HG02970 (cell line): ENCODE measurements around the gene HTR6.
"Not testable (repeated sequence)": the region's sequence is repeated elsewhere in the genome, so short reads cannot be mapped to it uniquely, and the experiment has no call there.

ENCODE experiments used
- ATAC-seq: cut with Tn5 transposase; IDR thresholded peaks from one replicate; pipeline ENCODE4 v1.9.1; 2021; ENCODE audit warnings: mild to moderate bottlenecking, moderate library complexity, moderate number of reproducible peaks; ENCODE audit not compliant: unreplicated experiment, low FRiP score

The HTR6 gene

DNA sequence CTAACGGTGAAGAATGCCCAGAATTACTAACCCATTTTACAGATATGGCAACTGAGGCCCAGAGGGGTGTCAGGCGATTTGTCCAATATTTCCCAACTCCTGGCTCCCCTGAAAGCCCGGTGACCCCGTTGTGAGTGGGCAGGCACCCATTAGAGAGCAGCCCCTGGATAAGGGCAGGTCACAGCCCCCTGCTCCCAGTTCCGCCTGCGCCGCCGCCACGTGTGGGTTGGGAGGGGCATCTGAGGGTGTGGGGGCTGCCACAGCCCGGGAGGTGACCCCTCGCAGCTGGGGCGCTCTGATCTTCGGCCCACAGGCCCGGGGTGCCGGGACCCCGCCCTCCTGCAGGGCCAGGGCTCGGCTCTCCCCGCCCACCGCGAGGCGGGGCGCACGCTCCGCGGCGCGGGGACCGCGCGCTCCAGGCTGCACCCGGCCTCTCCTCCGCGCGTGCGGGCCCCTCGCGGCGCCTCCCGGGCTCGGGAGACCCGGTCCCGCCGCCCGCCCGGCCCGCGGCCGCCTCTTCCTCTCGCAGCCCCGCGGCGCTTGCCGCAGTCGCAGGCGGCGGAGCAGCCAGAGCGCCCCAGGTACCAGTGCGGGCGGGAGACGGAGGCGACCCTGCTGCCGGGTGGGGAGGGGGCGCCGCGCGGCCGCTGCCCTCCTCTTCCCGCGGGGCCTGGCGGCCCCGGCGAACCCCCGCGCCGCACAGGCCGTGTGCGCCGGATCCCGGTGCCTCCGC is at the start of gene HTR6:
Gene HTR6 (plus strand): TSS at position 423 of the 733 bp plus-strand sequence. CDS start 879 bp downstream, outside the sequence.
- no peak for ATAC-seq

- ATAC-seq = no peak
Observed at GRCh38 chr1:19615438-19615837, 49.2 kb upstream of the HTR6 start.

- ATAC-seq = no peak
Observed at GRCh38 chr1:19616489-19616888, 48.2 kb upstream of the HTR6 start.

DNA sequence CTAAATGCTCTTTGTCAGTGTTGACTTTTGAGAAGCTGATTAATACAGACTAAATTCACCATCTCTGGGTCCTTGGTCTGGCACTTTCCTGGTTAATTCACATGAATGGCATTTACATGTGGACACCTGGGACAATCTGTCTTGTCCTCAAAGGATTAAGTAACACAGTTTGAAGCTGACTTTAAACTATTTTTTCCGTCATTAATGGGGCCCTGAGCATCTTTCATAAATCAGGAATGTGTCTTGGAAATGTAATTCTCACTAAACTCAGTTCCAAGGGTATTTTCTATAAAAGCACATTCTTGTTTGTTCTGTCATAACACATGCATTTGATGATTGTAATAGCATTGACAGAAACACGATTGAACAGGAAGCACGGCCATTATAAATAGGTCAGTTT is 47.3 kb upstream of the HTR6 start:
- no peak for ATAC-seq

DNA sequence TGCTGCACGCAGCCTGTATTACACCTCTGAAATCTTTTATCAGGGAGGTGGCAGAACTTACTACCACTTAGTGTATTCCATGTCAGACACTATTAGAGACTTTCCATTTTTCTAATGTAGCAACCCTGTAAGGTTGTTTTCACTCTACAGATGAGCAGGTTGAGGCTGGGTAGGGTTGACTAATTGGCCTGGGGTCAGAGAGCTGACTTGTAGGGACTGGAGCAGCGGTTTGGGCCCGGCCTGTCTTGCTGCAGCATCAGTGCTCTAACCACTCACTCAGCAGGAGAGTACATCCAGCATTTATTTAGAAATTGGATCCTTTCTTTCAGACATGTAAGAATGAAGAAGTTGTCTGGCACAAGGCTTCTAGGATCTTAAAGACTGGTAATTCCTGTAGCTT is 46.2 kb upstream of the HTR6 start:
- no peak for ATAC-seq

DNA sequence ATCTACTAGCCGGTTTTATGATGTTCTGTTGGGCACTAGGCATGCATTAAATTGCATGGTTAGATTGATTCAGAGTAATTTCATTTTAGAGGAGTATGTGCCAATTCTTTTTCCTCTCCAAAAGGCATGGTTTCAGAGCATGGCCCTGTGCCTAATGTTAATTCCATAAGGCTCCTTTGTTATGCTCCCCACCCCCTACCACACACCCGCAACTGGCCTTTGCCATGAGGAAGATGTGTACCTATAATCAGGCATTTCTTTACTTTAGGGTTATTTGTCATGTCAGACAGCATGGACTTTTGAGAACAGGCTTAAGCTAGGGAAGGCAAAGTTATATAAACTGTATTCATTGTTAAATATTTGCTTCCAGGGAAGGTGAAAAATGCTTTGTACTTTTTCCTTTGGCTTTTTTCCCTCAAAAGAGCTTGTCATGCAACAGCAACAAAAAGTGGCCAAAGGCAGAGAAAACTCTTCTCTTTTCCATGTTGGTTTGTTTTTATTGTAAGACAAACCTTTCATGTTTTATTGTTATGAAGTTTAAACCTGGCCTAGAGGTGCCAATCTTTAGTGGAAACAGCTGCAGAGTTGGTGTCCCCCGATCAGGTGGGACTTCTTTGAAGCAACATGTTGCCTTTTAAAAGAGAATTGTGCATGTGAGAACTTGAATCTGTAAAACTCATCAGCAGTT is 44.8 kb upstream of the HTR6 start:
- ATAC-seq = no peak

- no peak for ATAC-seq
Observed at GRCh38 chr1:19620786-19621185, 43.9 kb upstream of the HTR6 start.

DNA sequence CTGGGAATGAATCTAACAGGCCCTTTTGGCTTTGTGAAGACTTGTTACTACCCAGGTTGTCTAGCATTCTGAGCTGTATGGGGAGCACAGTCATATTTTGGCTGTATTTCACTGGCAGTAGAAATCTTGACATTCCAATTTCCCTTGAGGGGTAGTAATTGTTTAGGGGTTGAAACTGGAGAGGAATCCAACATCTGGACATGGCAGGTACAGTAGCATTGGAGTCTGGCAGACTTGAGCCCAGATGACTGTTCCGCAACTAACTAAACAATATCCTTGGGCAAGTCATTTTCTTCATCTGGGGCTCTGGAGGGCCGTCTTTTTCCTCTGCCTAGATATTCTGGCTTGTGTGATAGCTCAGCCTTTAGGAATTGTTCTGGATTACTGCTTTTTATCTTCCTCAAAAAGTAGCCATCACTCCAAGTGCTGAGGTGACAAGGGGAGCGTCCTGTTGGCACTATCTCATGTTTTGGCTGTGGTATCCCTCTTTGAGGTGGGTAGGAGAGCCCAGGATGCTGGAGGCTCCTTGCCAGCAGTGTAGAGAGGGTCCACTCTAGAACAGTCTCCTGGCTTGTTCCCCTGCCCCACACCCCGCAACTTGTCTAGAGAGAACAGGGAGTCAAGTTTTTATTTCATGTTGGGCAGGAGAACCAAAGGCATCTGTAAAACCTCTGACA is 43.3 kb upstream of the HTR6 start:
- no peak for ATAC-seq

GRCh38 chr1:19622204-19622603 is 42.5 kb upstream of the HTR6 start:
- no peak for ATAC-seq

GRCh38 chr1:19623523-19623922 is 41.2 kb upstream of the HTR6 start:
- no peak for ATAC-seq

GRCh38 chr1:19625291-19625937 is 39.3 kb upstream of the HTR6 start:
- ATAC-seq = no peak

DNA sequence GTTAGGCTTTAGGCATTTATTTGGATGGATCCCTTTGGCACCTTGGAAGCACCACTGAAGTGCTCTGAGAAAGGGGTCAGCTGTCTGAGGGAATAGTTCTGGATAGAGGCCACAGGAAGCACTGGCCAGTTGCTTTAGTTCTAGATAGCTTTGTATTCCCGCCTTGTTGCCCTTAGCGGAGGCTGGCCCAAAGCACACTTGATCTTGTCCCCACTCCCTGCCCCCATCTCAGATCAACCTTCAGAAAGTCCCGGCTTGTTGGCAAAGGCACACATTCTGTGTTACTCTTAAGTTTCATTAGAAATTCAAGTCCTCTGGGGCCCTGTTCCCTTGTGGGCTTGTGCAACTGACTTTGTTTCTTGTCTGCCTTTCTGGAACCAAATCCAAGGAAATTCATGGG is 35.8 kb upstream of the HTR6 start:
- no peak for ATAC-seq

GRCh38 chr1:19629357-19629756 is 35.3 kb upstream of the HTR6 start:
- no peak for ATAC-seq

DNA sequence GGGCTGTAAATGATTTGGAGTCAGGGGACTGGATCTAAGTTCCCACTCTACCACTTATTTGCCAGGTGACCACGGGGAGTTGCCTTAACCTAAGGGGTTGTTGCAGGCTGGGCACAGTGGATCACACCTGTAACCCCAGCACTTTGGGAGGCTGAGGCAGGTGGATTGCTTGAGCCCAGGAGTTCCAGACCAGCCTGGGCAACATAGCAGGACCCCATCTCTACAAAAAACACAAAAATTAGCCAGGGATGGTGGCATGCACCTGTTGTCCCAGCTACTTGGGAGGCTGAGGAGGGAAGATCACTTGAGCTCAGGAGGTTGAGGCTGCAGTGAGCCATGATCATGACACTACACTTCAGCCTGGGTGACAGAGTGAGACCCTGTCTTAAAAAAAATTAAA is 34.5 kb upstream of the HTR6 start:
- not testable (repeated sequence) for ATAC-seq

DNA sequence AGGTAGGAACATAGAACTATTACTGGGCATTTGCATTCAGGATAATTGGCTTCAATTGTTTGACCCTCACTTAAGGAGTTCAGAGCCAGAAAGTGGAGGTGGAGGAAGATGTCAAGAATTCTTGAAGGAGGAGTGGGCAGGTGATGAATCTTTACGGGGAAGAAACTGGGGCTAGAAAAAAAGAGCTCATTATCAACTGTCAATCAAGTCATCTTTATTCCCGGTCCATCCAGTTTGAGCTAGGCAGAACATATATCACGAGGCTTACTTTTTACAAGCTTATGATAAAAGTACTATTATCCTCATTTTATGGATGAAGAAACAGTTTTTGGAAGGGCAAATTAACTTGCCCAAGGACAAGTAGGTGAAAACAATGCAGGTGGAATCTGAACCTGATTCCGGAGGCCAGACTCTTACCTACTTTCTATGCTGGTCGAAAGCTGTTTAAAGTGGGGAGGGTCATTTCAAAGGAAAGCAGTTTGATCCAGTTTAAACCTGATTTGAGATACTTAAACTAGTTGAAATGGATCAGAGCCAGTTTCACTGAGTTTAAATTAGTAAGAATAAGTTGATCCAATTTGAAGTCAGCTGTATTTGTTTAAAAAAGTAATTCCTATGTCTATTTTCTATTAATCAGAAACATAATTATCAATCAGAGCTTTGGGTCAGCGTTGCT is 33.8 kb upstream of the HTR6 start:
- no peak for ATAC-seq

DNA sequence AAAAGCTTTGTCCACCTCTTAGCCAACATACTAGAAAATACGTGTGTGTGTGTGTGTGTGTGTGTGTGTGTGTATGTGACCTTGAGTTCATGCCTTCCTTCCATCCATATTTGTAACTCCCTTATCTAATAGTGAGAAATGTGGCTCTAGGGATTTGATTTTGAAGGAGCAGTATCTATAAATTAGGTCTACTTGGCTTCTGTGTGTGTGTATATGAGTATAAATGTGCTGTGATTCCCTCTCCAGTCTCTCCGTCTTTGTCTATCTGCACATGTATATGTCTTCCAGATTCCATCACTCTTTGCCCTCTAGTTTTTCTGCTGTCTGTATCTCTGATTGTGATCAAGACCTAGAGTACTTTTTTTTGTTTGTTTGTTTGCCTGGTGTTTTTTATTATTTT is 32.5 kb upstream of the HTR6 start:
- no peak for ATAC-seq

GRCh38 chr1:19633106-19633505 is 31.6 kb upstream of the HTR6 start:
- ATAC-seq = no peak

DNA sequence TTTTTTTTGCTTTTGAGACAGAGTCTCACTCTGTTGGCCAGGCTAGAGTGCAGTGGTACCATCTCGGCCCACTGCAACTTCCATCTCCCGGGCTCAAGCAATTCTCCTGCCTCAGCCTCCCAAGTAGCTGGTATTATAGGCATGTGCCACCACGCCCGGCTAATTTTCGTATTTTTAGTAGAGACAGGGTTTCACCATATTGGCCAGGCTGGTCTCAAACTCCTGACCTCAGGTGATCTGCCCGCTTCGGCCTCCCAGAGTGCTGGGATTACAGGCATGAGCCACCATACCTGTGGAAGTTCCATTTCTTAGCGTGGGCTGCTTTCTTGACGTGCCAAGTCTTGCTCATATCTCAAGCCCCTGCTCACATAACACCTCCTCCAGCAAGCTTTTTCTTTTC is 29.6 kb upstream of the HTR6 start:
- ATAC-seq = not testable (repeated sequence)

- ATAC-seq = no peak
Observed at GRCh38 chr1:19635646-19636045, 29.0 kb upstream of the HTR6 start.

- ATAC-seq = no peak
Observed at GRCh38 chr1:19636065-19636464, 28.6 kb upstream of the HTR6 start.

GRCh38 chr1:19636749-19637148 is 27.9 kb upstream of the HTR6 start:
- ATAC-seq = not testable (repeated sequence)
